ENCODE data around the gene UBE2E2. TPM values are rescaled to one million over a fixed set of nuclear protein-coding genes. Genes with fewer than 3 reads are reported as not detected.

The UBE2E2 gene
- polyA plus RNA-seq, 1 donor from 2014 or later: 19.8 TPM

DNA sequence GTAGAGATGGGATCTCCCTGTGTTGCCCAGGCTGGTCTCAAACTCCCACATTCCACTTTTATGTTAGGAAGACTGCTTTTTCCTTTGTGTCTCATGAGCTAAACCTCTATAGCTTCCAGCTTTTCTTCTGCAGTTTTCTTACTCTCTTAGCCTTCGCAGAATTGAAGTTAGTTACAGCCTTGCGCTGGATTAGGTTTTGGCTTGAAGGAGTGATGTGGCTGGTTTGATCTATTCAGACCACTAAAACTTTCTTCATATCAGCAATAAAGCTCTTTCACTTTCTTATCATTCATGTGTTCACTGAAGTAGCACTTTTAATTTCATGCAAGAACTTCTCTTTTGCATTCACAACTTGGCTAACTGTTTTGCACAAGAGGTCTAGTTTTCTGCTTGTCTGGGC is 254.6 kb downstream of the UBE2E2 start:
- Histone ChIP-seq H3F3A (ENCODE audit: insufficient read depth, low read length, poor library complexity, severe bottlenecking) (no peaks in the 10 kb centered on the region), H3K79me2 (replicated peaks; ENCODE audit: insufficient read depth, low read length) (no peaks in the 10 kb centered on the region), H3K4me3 (ENCODE audit: low read length) (no peak overlapping the region), H3K9ac (ENCODE audit: low read length) (no peak overlapping the region), H3K9me2 (ENCODE audit: insufficient read depth, low read length) (no peaks in the 10 kb centered on the region), H3K27ac (ENCODE audit: low read length) (no peak overlapping the region), H3K4me2 (ENCODE audit: low read length) (no peak overlapping the region), H2AFZ (ENCODE audit: low read depth, low read length) (no peak overlapping the region), H3K9me3 (ENCODE audit: low read length) (no peaks in the 10 kb centered on the region), H3K36me3 (ENCODE audit: insufficient read depth, low read length) (no peaks in the 10 kb centered on the region), H3K27me3 (ENCODE audit: insufficient read depth, low read depth, low read length) (no peaks in the 10 kb centered on the region), H4K20me1 (ENCODE audit: insufficient read depth) (no peaks in the 10 kb centered on the region)
- TF ChIP-seq, protein P1, sequence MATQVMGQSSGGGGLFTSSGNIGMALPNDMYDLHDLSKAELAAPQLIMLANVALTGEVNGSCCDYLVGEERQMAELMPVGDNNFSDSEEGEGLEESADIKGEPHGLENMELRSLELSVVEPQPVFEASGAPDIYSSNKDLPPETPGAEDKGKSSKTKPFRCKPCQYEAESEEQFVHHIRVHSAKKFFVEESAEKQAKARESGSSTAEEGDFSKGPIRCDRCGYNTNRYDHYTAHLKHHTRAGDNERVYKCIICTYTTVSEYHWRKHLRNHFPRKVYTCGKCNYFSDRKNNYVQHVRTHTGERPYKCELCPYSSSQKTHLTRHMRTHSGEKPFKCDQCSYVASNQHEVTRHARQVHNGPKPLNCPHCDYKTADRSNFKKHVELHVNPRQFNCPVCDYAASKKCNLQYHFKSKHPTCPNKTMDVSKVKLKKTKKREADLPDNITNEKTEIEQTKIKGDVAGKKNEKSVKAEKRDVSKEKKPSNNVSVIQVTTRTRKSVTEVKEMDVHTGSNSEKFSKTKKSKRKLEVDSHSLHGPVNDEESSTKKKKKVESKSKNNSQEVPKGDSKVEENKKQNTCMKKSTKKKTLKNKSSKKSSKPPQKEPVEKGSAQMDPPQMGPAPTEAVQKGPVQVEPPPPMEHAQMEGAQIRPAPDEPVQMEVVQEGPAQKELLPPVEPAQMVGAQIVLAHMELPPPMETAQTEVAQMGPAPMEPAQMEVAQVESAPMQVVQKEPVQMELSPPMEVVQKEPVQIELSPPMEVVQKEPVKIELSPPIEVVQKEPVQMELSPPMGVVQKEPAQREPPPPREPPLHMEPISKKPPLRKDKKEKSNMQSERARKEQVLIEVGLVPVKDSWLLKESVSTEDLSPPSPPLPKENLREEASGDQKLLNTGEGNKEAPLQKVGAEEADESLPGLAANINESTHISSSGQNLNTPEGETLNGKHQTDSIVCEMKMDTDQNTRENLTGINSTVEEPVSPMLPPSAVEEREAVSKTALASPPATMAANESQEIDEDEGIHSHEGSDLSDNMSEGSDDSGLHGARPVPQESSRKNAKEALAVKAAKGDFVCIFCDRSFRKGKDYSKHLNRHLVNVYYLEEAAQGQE (IDR thresholded peaks at IDR 0.05; ENCODE audit: borderline replicate concordance): no peak
- TF ChIP-seq TAF1 (IDR thresholded peaks at IDR 0.05; ENCODE audit: low read depth) (no peak), MXI1 (conservative IDR thresholded peaks at IDR 0.05; ENCODE audit: poor library complexity, severe bottlenecking) (no peak), POLR2AphosphoS5 (IDR thresholded peaks at IDR 0.05) (no peak), SMC3 (conservative IDR thresholded peaks at IDR 0.05; ENCODE audit: poor library complexity) (no peak), RAD21 (conservative IDR thresholded peaks at IDR 0.05) (no peak), EZH2 (IDR thresholded peaks at IDR 0.05; ENCODE audit: borderline replicate concordance, insufficient read depth, low read length, poor library complexity, severe bottlenecking) (no peak), EP300 (conservative IDR thresholded peaks at IDR 0.05; ENCODE audit: poor library complexity, severe bottlenecking) (no peak)
- TF ChIP-seq, protein P2, sequence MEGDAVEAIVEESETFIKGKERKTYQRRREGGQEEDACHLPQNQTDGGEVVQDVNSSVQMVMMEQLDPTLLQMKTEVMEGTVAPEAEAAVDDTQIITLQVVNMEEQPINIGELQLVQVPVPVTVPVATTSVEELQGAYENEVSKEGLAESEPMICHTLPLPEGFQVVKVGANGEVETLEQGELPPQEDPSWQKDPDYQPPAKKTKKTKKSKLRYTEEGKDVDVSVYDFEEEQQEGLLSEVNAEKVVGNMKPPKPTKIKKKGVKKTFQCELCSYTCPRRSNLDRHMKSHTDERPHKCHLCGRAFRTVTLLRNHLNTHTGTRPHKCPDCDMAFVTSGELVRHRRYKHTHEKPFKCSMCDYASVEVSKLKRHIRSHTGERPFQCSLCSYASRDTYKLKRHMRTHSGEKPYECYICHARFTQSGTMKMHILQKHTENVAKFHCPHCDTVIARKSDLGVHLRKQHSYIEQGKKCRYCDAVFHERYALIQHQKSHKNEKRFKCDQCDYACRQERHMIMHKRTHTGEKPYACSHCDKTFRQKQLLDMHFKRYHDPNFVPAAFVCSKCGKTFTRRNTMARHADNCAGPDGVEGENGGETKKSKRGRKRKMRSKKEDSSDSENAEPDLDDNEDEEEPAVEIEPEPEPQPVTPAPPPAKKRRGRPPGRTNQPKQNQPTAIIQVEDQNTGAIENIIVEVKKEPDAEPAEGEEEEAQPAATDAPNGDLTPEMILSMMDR (IDR thresholded peaks at IDR 0.05; ENCODE audit: poor library complexity, severe bottlenecking): no peak

DNA sequence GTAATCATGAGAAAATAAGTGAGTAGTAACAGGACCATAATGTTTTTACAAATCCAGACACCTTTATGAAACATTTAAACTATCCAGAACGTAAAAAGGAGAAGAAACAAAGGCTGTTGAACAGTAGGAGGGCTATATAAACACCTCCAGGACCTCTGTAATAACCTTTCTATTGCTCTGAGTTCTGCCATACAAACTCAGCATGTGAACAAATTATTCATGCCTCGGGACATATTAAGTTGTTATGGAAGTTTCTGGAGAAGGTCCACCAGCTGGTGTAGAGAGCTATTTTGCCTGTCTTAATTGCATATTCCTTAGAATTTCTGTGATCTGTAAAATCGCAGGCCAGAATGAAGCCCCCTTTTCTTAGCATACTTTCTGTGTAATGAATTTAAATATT is 256.3 kb downstream of the UBE2E2 start:
- no peak overlapping the region for H3K4me2 ChIP-seq (ENCODE audit: low read length)
- H3K9ac ChIP-seq (ENCODE audit: low read length): no peak overlapping the region
- no peak overlapping the region for H3K4me3 ChIP-seq (ENCODE audit: low read length)
- no peaks in the 10 kb centered on the region for H3K79me2 ChIP-seq (replicated peaks; ENCODE audit: insufficient read depth, low read length)
- H3K36me3 ChIP-seq (ENCODE audit: insufficient read depth, low read length): no peaks in the 10 kb centered on the region
- H4K20me1 ChIP-seq (ENCODE audit: insufficient read depth): no peaks in the 10 kb centered on the region
- H2AFZ ChIP-seq (ENCODE audit: low read depth, low read length): no peak overlapping the region
- H3F3A ChIP-seq (ENCODE audit: insufficient read depth, low read length, poor library complexity, severe bottlenecking): no peaks in the 10 kb centered on the region
- TF ChIP-seq, protein P1 (IDR thresholded peaks at IDR 0.05; ENCODE audit: borderline replicate concordance): no peak
- TF ChIP-seq POLR2AphosphoS5 (IDR thresholded peaks at IDR 0.05) (no peak), EZH2 (IDR thresholded peaks at IDR 0.05; ENCODE audit: borderline replicate concordance, insufficient read depth, low read length, poor library complexity, severe bottlenecking) (no peak), MXI1 (conservative IDR thresholded peaks at IDR 0.05; ENCODE audit: poor library complexity, severe bottlenecking) (no peak), SMC3 (conservative IDR thresholded peaks at IDR 0.05; ENCODE audit: poor library complexity) (no peak), EP300 (conservative IDR thresholded peaks at IDR 0.05; ENCODE audit: poor library complexity, severe bottlenecking) (no peak), TAF1 (IDR thresholded peaks at IDR 0.05; ENCODE audit: low read depth) (no peak), RAD21 (conservative IDR thresholded peaks at IDR 0.05) (no peak)
- TF ChIP-seq, protein P2 (IDR thresholded peaks at IDR 0.05; ENCODE audit: poor library complexity, severe bottlenecking): no peak
- no peaks in the 10 kb centered on the region for H3K9me2 ChIP-seq (ENCODE audit: insufficient read depth, low read length)
- no peaks in the 10 kb centered on the region for H3K27me3 ChIP-seq (ENCODE audit: insufficient read depth, low read depth, low read length)
- H3K9me3 ChIP-seq (ENCODE audit: low read length): no peaks in the 10 kb centered on the region
- no peak overlapping the region for H3K27ac ChIP-seq (ENCODE audit: low read length)
